MG63 (cell line): Measurements from ENCODE around the gene MAP7D1. TPM values are rescaled to one million over a fixed set of nuclear protein-coding genes. Genes with fewer than 3 reads are reported as not detected.

Experiments
- DNase-seq: peaks from one replicate; pipeline ENCODE4 v3.0.0-alpha.2; 2020
- H3K27me3 ChIP-seq: fragments of 250-450 bp; sonication (Bioruptor Pico); 2 replicates; pipeline ENCODE4 v1.5.1; 2020; ENCODE audit warnings: mild to moderate bottlenecking, moderate library complexity
- H3K36me3 ChIP-seq: fragments of 250-450 bp; sonication (Bioruptor Pico); 2 replicates; pipeline ENCODE4 v1.5.1; 2020; ENCODE audit warnings: mild to moderate bottlenecking, moderate library complexity
- H3K4me3 ChIP-seq: fragments of 250-450 bp; sonication (Bioruptor Pico); 2 replicates; pipeline ENCODE4 v1.5.1; 2020; ENCODE audit warnings: mild to moderate bottlenecking, moderate library complexity
- H3K9me3 ChIP-seq: fragments of 250-450 bp; sonication (Bioruptor Pico); 2 replicates; pipeline ENCODE4 v1.5.1; 2020; ENCODE audit warnings: mild to moderate bottlenecking, moderate library complexity
- total RNA-seq: library from RNA; depleted of rRNA; stranded (reverse); fragments of >200 nt; shearing (Covaris generic); gene quantifications from 2 replicates; pipeline ENCODE4 v1.2.3, GENCODE V29; 2014; ENCODE audit warnings: low replicate concordance

Gene MAP7D1
- total RNA-seq, 1 experiment from 2014 or later: 154 TPM

- Histone ChIP-seq H3K9me3 (no peaks in the 10 kb centered on the region), H3K36me3 (peaks cover 58% of the 10 kb centered on the region), H3K27me3 (no peaks in the 10 kb centered on the region), H3K4me3 (no peak overlapping the region)
- DNase-seq: no peak
Observed at GRCh38 chr1:36139521-36139920, 16.4 kb upstream of the MAP7D1 start.

DNA sequence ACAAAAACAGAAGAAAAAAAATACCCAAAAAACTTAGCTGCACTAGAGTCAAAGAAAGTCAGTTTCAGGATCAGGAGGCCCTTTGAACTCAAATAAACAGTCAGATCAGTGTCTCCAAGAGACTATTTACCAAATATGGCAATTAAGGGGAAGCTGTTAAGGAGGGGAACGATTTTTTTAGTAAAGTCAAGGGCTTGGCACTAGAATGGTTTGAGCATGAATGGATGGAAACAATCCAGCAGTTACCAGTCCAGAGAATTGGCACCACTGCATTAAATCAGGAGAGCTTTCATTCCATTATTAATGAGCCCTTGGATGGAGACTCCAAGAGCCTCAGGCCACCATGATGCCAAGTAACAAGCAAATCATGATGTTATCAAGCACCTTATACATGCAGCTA, 13.8 kb upstream of the MAP7D1 start:
- no peak for DNase-seq
- Histone ChIP-seq H3K36me3 (peaks cover 47% of the 10 kb centered on the region), H3K9me3 (no peaks in the 10 kb centered on the region), H3K27me3 (no peaks in the 10 kb centered on the region), H3K4me3 (no peak overlapping the region)

GRCh38 chr1:36143424-36143823, 12.5 kb upstream of the MAP7D1 start:
- H3K4me3 ChIP-seq: no peak overlapping the region
- no peaks in the 10 kb centered on the region for H3K27me3 ChIP-seq
- peaks cover 45% of the 10 kb centered on the region for H3K36me3 ChIP-seq
- no peaks in the 10 kb centered on the region for H3K9me3 ChIP-seq
- no peak for DNase-seq

DNA sequence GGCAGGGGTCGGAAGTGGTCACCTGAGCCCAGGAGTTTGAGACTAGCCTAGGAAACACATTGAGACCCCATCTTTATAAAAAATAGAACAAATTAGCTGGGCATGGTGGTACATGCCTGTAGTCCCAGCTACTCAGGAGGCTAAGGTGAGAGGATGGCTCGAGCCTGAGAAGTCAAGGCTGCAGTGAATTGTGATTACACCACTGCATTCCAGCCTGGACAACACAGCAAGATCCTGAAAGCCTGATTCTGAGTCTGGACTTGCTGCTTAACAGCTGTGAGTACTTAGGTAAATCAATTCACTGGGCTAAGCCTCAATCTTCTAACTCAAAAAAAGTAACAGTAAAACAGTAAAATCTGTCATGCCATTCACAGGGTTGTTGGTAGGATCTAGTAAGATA, 11.5 kb upstream of the MAP7D1 start:
- H3K9me3 ChIP-seq: no peaks in the 10 kb centered on the region
- H3K4me3 ChIP-seq: no peak overlapping the region
- H3K27me3 ChIP-seq: no peaks in the 10 kb centered on the region
- peaks cover 42% of the 10 kb centered on the region for H3K36me3 ChIP-seq
- DNase-seq: no peak

DNA sequence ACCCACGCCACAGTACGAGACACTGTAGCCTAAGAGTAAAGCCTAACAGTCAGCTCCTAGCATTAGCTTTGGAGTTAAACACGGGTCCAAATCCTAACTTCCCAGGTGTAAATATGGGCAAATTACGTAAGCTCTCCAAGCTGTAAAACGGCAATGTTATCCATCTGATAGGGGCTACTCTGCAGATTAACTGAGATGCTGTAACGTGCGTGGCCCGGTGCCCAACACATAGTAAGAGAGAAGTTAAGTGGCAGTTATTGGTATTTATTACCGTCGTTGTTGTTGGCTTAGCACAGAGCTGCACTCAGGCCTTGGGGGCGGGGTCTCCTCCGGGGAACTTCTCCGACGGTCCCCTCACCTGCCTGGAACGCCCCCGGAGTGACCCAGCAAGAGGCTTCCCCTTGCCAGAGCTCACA, 7.1 kb upstream of the MAP7D1 start:
- Histone ChIP-seq H3K9me3 (no peaks in the 10 kb centered on the region), H3K36me3 (peaks cover 24% of the 10 kb centered on the region), H3K4me3 (peak overlapping the region; percentile 90), H3K27me3 (no peaks in the 10 kb centered on the region)
- DNase-seq: no peak

- Histone ChIP-seq H3K36me3 (peaks cover 24% of the 10 kb centered on the region), H3K27me3 (no peaks in the 10 kb centered on the region), H3K9me3 (no peaks in the 10 kb centered on the region), H3K4me3 (peak within 1 kb of the TSS; percentile 90)
- DNase-seq: peak; percentile 100
Observed at GRCh38 chr1:36149237-36149972, 6.6 kb upstream of the MAP7D1 start, which contains the start of gene TRAPPC3. Gene TRAPPC3, minus strand, starts transcription at chr1:36149486. Its CDS starts 108 bp downstream, at chr1:36149378.

GRCh38 chr1:36149973-36150295, 6.0 kb upstream of the MAP7D1 start:
- peak overlapping the region; percentile 11; the same call in 1 of the 2 replicates for H3K4me3 ChIP-seq
- DNase-seq: no peak
- peaks cover 24% of the 10 kb centered on the region for H3K36me3 ChIP-seq
- H3K27me3 ChIP-seq: no peaks in the 10 kb centered on the region
- H3K9me3 ChIP-seq: no peaks in the 10 kb centered on the region

DNA sequence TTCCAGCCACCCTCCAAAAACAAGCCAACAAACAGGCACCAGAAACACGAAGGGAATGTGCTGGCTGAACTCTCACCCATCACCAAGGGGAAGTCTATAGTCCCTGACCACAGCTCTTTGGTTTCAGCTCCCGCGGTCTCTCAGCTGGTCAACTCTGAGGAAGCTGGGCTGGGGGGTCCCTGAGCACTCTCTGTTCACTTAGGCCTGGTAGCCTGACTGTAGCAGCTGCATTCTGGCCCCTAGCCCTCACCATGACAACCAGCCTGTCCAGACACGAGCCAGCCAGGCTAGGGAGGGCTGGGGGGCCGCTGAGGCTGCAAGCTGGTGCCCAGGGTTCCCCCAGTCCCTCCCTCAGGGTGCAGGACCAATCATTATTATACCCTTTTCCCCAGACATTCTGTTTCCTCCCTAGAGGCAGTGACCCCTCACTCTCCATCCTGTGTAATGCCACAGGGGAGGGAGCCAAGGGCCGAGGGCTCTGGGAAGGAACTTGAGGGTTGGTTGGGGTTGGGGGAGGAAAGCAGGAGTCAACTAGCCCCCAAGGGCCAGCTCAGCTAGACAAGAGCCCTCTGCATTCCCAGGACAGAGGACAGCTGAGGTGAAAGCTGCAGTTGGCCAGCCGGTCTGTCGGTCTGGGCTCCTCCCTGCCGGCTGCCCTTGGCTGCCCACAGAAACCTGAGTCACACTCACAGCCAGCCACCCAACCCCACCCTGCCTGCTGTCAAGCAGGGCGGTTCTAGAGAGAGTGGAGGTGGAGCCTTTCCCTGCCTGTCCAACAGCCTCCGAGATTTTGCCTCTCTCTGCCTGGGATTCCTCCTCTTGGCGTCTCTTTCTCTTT, 5.4 kb upstream of the MAP7D1 start:
- H3K4me3 ChIP-seq: 0 out of 2 replicates have a peak overlapping the region, but pooled peaks have one; percentile 11
- no peaks in the 10 kb centered on the region for H3K27me3 ChIP-seq

GRCh38 chr1:36151134-36151844, 4.7 kb upstream of the MAP7D1 start:
- Histone ChIP-seq H3K9me3 (no peaks in the 10 kb centered on the region), H3K27me3 (no peaks in the 10 kb centered on the region), H3K4me3 (no peak overlapping the region), H3K36me3 (peaks cover 20% of the 10 kb centered on the region)
- no peak for DNase-seq

More for the DNA sequence above, 5.4 kb upstream of the MAP7D1 start:
- peak; percentile 98 for DNase-seq
- H3K36me3 ChIP-seq: peaks cover 21% of the 10 kb centered on the region
- H3K9me3 ChIP-seq: no peaks in the 10 kb centered on the region

DNA sequence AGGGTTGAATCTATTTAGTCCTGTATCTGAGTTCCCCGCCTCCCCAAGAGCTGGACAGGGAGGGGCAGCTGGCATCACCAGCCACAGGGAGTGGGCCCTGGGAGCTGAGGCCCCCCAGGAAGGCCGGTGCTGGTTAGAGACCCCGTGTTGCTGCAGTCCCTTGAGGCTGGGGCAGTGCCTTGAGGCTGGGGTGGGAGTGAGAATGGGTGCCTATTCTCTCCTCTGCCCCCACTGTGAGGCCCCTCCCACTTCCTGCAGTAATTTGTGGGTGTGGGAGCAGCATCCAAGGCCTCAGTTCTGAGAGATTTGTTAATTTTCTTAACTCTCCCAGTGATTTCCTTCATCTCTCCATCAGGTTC, 4.1 kb upstream of the MAP7D1 start:
- Histone ChIP-seq H3K4me3 (no peak overlapping the region), H3K9me3 (no peaks in the 10 kb centered on the region), H3K27me3 (no peaks in the 10 kb centered on the region), H3K36me3 (peaks cover 21% of the 10 kb centered on the region)
- peak; percentile 47 for DNase-seq

- DNase-seq: no peak
- Histone ChIP-seq H3K36me3 (peaks cover 18% of the 10 kb centered on the region), H3K4me3 (no peak overlapping the region), H3K9me3 (no peaks in the 10 kb centered on the region), H3K27me3 (no peaks in the 10 kb centered on the region)
Observed at GRCh38 chr1:36153476-36153875, 2.5 kb upstream of the MAP7D1 start.

- no peak overlapping the region for H3K4me3 ChIP-seq
- no peaks in the 10 kb centered on the region for H3K9me3 ChIP-seq
- DNase-seq: no peak
- H3K27me3 ChIP-seq: no peaks in the 10 kb centered on the region
- peaks cover 21% of the 10 kb centered on the region for H3K36me3 ChIP-seq
Observed at GRCh38 chr1:36154335-36154734, 1.6 kb upstream of the MAP7D1 start.

- peak; percentile 54 for DNase-seq
- Histone ChIP-seq H3K27me3 (no peaks in the 10 kb centered on the region), H3K9me3 (no peaks in the 10 kb centered on the region), H3K4me3 (peak overlapping the region; percentile 94), H3K36me3 (peaks cover 27% of the 10 kb centered on the region)
Observed at GRCh38 chr1:36154765-36155407, 1.1 kb upstream of the MAP7D1 start.

GRCh38 chr1:36156329-36157114, 562 bp downstream of the MAP7D1 start:
- Histone ChIP-seq H3K27me3 (no peaks in the 10 kb centered on the region), H3K4me3 (peak overlapping the region; percentile 94), H3K36me3 (peaks cover 43% of the 10 kb centered on the region), H3K9me3 (no peaks in the 10 kb centered on the region)
- peak; percentile 79 for DNase-seq

- H3K4me3 ChIP-seq: peak overlapping the region; percentile 94
- no peak for DNase-seq
- peaks cover 51% of the 10 kb centered on the region for H3K36me3 ChIP-seq
- no peaks in the 10 kb centered on the region for H3K9me3 ChIP-seq
- H3K27me3 ChIP-seq: no peaks in the 10 kb centered on the region
Observed at GRCh38 chr1:36157115-36157903, 1.3 kb downstream of the MAP7D1 start.
